Sigmoid colon (tissue), 7 donors: ENCODE data around the gene TSPAN9. TPM values are rescaled to one million over a fixed set of nuclear protein-coding genes. Genes with fewer than 3 reads are reported as not detected.

Experiments used
- DNase-seq: peaks from one replicate; pipeline ENCODE4 v3.0.0-alpha.2; 2019
- H3K27ac ChIP-seq, 4 donors: fragments of 200-600 bp; sonication (generic); one replicate each; pipeline ENCODE4 v1.5.1; 2016 to 2019; ENCODE audit warnings: mild to moderate bottlenecking in 1 of 4
- H3K27me3 ChIP-seq, 3 donors: fragments of 200-600 bp; sonication (generic); one replicate each; pipeline ENCODE4 v1.5.1; 2019; ENCODE audit warnings: mild to moderate bottlenecking in 1 of 3
- H3K36me3 ChIP-seq, 4 donors: fragments of 200-600 bp; sonication (generic); one replicate each; pipeline ENCODE4 v1.5.1; 2016 to 2019
- H3K4me1 ChIP-seq, 4 donors: fragments of 200-600 bp; sonication (generic); one replicate each; pipeline ENCODE4 v1.5.1; 2017 to 2019
- H3K4me3 ChIP-seq, 4 donors: fragments of 200-600 bp; sonication (generic); one replicate each; pipeline ENCODE4 v1.5.1; 2017 to 2019; ENCODE audit warnings: mild to moderate bottlenecking in 2 of 4, moderate library complexity in 1 of 4
- H3K9me3 ChIP-seq, 4 donors: fragments of 200-600 bp in 3 of 4; sonication (generic) in 3 of 4; one replicate each; pipeline versions ENCODE4 v1.5.1 to v1.6.1; 2013 to 2019
- CTCF ChIP-seq, 4 experiments: fragments of 450-650 bp in 3 of 4; fragments of 200-600 bp in 1 of 4; IDR thresholded peaks; one replicate each; pipeline ENCODE4 v1.5.1; 2016 to 2019; ENCODE audit warnings: antibody characterized with exemption in 4 of 4, mild to moderate bottlenecking in 3 of 4, moderate library complexity in 2 of 4
- EP300 ChIP-seq, 4 donors: sonication (generic); formaldehyde crosslinking; IDR thresholded peaks; one replicate each; pipeline ENCODE4 v1.6.1; 2017; ENCODE audit warnings: antibody characterized with exemption in 4 of 4
- POLR2A ChIP-seq, 2 donors: fragments of 450-650 bp; IDR thresholded peaks; one replicate each; pipeline ENCODE4 v1.6.1; 2016; ENCODE audit warnings: antibody characterized with exemption in 2 of 2, mild to moderate bottlenecking in 2 of 2, moderate library complexity in 2 of 2
- POLR2AphosphoS5 ChIP-seq, 4 donors: sonication (generic); formaldehyde crosslinking; IDR thresholded peaks; one replicate each; pipeline ENCODE4 v1.6.1; 2017; ENCODE audit warnings: antibody characterized with exemption in 4 of 4
- WGBS, 2 donors: extraction: QIAGEN DNeasy Blood & Tissue Kit; methylation state at CpG; one replicate each; pipeline ENCODE4 v1.1.7; 2013; 5-methylcytosine and 5-hydroxymethylcytosine counted together
- intact Hi-C: fragments of 100-400 bp; cut with DNase I; formaldehyde crosslinking; loops from one replicate; pipeline ENCODE4 v1.15.1; 2023
- polyA plus RNA-seq, 3 donors: library from polyadenylated mRNA; stranded (reverse); fragments of 200-250 nt; gene quantifications; one replicate each; pipeline ENCODE4 v1.2.3, GENCODE V29; 2013
- total RNA-seq, 4 donors: library from RNA; depleted of rRNA; stranded (reverse); fragments of >200 nt; gene quantifications; one replicate each; pipeline ENCODE4 v1.1.0, GENCODE V29; 2016
- donor health status: healthy with polysubstance abuse.
- donor health status: Bipolar disorder and iron deficiency.
- donor health status: healthy.

The TSPAN9 gene
- total and polyA plus RNA-seq, 7 donors: 0.92 to 28.0 (median 18.2) TPM

- intact Hi-C loops: no loop called here
- H3K27me3 ChIP-seq: no peaks in the 10 kb centered on the region
Measured at GRCh38 chr12:3087758-3088650, 10.8 kb downstream of the TSPAN9 start.

GRCh38 chr12:3089588-3089987, 12.4 kb downstream of the TSPAN9 start:
- DNase-seq: no peak
- Histone ChIP-seq H3K27ac (no peak overlapping the region), H3K4me1 (no peaks in the 10 kb centered on the region), H3K9me3 (no peaks in the 10 kb centered on the region), H3K27me3 (no peaks in the 10 kb centered on the region), H3K4me3 (no peak overlapping the region), H3K36me3 (peaks cover 0 to 2% (median 0%) of the 10 kb centered on the region in 4 donors)
- TF ChIP-seq POLR2A (IDR thresholded peaks at IDR 0.05) (no peak), CTCF (IDR thresholded peaks at IDR 0.05) (no peak), POLR2AphosphoS5 (IDR thresholded peaks at IDR 0.05) (no peak), EP300 (IDR thresholded peaks at IDR 0.05) (no peak)
- 94 to 96% methylated on average over 5 of the region's 5 CpGs for WGBS, 2 donors
- intact Hi-C loops: no loop called here

More at GRCh38 chr12:3087758-3088650, 10.8 kb downstream of the TSPAN9 start:
- Histone ChIP-seq H3K4me1 (no peaks in the 10 kb centered on the region), H3K4me3 (no peak overlapping the region), H3K9me3 (no peaks in the 10 kb centered on the region), H3K27ac (no peak overlapping the region), H3K36me3 (peaks cover 0 to 7% (median 2%) of the 10 kb centered on the region in 4 donors)
- DNase-seq: no peak
- 89 to 91% methylated on average over 11 of the region's 11 CpGs for WGBS, 2 donors
- TF ChIP-seq EP300 (IDR thresholded peaks at IDR 0.05) (no peak), CTCF (IDR thresholded peaks at IDR 0.05) (no peak), POLR2A (IDR thresholded peaks at IDR 0.05) (no peak), POLR2AphosphoS5 (IDR thresholded peaks at IDR 0.05) (no peak)

- no peak overlapping the region for H3K27ac ChIP-seq
- TF ChIP-seq POLR2AphosphoS5 (IDR thresholded peaks at IDR 0.05): no peak
- TF ChIP-seq CTCF (IDR thresholded peaks at IDR 0.05): no peak
- TF ChIP-seq EP300 (IDR thresholded peaks at IDR 0.05): no peak
- TF ChIP-seq POLR2A (IDR thresholded peaks at IDR 0.05): no peak
Measured at GRCh38 chr12:3090240-3091037, 13.3 kb downstream of the TSPAN9 start.

GRCh38 chr12:3091038-3091319, 13.8 kb downstream of the TSPAN9 start:
- no peaks in the 10 kb centered on the region for H3K4me1 ChIP-seq
- no peak overlapping the region for H3K27ac ChIP-seq
- intact Hi-C loops: no loop called here
- WGBS, 2 donors: 96% methylated on average over 7 of the region's 7 CpGs
- TF ChIP-seq POLR2A (IDR thresholded peaks at IDR 0.05) (no peak), POLR2AphosphoS5 (IDR thresholded peaks at IDR 0.05) (no peak), CTCF (IDR thresholded peaks at IDR 0.05) (no peak)
- no peaks in the 10 kb centered on the region for H3K9me3 ChIP-seq
- DNase-seq: no peak
- no peaks in the 10 kb centered on the region for H3K36me3 ChIP-seq
- H3K27me3 ChIP-seq: no peaks in the 10 kb centered on the region
- no peak overlapping the region for H3K4me3 ChIP-seq

More at GRCh38 chr12:3090240-3091037, 13.3 kb downstream of the TSPAN9 start:
- intact Hi-C loops: no loop called here
- H3K27me3 ChIP-seq: no peaks in the 10 kb centered on the region
- DNase-seq: no peak
- H3K36me3 ChIP-seq: no peaks in the 10 kb centered on the region
- H3K9me3 ChIP-seq: no peaks in the 10 kb centered on the region
- H3K4me1 ChIP-seq: no peaks in the 10 kb centered on the region
- H3K4me3 ChIP-seq: no peak overlapping the region
- 90 to 93% methylated on average over 17 of the region's 17 CpGs for WGBS, 2 donors
